SH-SY5Y (cell line): ENCODE results near the gene GAS7.

Experiments used
- GATA2 ChIP-seq: IDR thresholded peaks from 2 replicates; pipeline ENCODE4 v1.6.1; 2011; ENCODE audit warnings: mild to moderate bottlenecking, low read depth, low read length
- GATA3 ChIP-seq: IDR thresholded peaks from 2 replicates; pipeline ENCODE4 v1.6.1; 2011; ENCODE audit warnings: low read depth, mild to moderate bottlenecking, low read length, moderate library complexity

Gene GAS7

DNA sequence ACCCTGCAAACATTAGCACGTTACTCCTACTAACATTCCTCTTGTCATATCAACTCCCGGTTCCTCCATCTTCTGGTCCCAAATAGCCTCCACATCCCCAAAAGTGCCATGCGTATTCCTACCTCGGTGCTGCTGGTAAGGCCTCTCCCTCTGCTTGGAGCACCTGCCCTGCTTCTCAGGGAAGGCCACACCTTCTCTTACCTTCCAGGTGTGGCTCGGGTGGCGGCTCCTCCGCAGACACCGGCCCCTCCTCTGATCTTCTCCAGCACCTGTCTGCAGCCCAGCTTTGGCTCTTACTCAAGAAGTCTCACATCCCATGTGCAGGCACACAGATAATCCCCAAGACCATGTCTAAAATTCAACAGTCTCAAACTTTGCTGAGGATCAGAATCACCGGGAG lies 92.3 kb downstream of the GAS7 start:
- TF ChIP-seq GATA3: no peak
- no peak for TF ChIP-seq GATA2

DNA sequence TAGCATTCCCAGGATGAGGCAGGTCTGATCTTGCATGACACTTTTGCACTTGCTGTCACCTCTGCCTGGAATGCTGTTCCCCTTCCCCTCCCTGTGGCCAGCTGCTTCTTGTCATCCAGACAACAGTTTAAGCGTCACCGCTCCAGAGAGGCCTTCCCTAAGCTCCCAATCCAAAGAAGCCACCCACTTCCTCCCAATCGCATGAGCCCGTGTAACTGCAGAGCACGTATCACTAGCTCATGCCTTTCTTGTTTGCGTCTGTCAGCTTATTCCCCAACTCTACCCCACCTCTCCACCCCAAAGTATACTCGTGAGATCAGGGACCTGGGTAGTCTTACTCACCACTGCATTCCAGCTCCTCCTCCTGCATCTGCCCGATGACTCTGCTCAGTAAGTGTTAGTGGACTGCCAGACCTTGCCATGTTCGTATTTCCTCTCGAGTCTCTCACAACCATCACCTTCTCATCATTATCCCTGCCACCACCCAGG lies 92.8 kb downstream of the GAS7 start:
- no peak for TF ChIP-seq GATA2
- TF ChIP-seq GATA3: no peak

DNA sequence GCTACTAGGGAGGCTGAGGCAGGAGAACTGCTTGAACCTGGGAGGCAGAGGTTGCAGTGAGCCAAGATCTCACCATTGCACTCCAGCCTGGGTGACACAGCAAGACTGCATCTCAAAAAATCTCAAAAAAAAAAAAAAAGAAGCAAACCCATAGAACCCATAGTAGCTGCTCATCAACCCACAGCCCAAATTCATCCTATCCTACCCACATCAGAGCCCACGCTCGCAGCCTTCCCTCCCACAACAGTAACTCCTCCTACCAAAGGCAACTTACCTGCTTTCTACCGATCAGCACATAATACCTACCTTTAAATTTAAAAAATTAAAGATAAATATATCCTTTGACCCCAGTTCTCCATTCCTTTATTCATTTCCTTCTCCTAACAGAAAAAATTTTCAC lies 94.7 kb downstream of the GAS7 start:
- TF ChIP-seq GATA3 (no peak), GATA2 (no peak)

DNA sequence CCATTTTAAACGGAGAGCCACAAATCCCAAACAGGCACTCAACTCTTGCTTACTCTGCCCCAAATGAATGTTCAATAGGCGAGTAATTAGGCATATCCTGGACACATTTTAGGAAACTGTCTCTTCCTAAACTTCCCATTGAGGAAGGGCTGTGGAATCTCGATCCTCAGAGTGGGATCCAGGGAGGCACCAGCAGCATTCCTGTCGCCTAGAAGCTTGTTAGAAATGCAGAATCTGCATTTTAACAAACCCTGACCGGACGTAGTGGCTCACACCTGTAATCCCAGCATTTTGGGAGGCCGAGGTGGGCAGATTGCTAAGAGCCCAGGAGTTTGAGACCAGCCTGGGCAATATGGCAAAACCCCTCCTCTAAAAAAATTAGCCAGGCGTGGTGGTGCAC lies 95.6 kb downstream of the GAS7 start:
- no peak for TF ChIP-seq GATA2
- no peak for TF ChIP-seq GATA3

DNA sequence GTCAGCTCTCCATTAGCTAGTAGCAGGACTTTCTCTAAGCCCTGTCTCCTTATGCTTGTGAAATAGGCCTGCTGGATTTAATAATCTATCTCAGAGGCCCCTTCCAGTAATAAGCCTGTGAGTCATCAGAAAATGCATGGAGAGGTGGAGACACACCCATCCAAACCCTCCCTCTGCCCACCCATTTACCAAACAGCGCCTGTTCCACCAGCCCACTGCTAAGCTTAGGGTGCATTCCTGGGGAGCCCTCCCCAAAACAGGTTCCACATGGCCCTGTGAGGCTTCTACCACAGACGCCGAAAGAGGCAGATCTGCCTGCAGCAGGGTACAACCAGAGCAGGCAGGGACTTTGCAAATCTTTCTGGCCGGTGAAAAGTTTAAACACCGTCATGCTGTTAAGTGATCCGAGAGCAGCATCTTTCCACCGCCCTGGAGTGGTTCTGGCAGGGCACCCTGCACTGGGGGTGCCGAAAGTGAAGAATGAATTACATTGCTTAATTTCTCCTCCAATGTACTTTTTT lies 99.3 kb downstream of the GAS7 start:
- TF ChIP-seq GATA2: no peak
- TF ChIP-seq GATA3: no peak

DNA sequence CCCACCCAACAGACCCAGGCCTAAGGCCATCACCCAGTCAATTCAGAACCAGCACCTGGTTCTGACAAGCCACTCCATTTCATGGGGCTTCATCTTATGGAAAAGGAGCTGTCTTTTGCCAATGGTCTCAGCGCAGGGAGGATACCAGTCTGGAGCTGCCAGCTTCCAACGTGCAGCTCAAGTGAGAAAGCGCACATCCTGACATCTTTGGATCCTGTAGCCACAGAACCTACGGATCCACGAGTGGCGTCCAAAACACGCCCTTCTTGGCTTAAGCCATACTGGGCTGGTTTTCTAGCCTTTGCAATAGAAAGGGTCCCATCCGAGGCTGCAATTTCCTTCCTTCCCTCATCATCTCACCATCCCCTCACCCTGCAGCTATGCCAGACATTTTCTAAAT lies 101.8 kb downstream of the GAS7 start:
- TF ChIP-seq GATA3: no peak
- no peak for TF ChIP-seq GATA2

DNA sequence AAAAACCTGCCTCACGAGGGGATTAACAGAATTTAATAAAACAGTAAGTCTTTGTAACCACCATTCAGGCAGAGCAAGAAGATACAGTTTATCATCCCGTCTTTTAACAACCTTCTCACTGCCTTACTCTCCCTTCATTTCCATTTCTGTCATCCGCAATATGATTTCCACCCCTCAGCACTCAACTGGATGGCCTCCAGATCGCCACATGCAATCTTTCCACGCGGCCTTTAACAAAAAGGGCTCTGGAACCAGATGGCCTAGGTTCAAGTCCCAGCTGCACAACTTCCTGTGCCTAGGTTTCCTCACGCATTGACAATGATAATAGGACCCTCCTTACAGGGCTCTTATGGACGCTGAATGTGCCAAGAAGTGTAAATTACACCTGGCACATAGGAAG lies 103.6 kb downstream of the GAS7 start:
- TF ChIP-seq GATA3 (no peak), GATA2 (no peak)

DNA sequence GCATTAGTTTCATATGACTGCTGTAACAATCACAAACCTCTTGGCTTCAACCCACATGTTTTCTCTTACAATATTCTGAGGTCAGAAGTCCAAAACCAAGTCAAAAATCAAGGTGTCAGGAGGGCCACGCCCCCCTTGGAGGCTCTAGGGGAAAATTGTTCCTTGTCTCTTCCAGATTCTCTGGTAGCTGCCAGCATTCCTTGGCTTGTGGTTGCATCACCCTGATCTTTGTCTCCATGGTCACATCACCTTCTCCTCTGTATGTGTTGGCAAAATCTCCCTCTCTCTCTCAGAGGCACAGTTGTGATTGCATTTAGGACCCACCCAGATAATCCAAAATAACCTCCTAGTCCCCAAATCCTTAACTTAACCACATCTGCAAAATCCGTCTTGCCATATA lies 105.8 kb downstream of the GAS7 start:
- no peak for TF ChIP-seq GATA3
- no peak for TF ChIP-seq GATA2

DNA sequence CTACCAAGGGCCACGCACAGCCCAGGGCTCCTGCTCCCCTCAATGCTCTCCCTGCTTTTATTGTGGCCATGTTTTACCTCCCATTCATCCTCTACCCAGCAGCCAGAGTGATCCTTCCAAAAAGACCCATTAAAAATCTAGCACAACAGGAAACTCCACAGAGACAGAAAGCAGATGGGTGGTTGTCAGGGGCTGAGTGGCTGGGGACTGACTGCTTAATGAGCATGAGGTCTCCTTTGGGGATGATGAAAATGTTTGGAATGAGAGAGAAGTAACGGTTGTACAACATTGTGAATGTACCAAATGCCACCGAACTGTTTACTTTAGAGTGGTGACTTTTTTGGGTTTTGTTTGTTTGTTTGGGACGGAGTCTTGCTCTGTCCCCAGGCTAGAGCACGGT lies 107.4 kb downstream of the GAS7 start:
- no peak for TF ChIP-seq GATA2
- no peak for TF ChIP-seq GATA3

DNA sequence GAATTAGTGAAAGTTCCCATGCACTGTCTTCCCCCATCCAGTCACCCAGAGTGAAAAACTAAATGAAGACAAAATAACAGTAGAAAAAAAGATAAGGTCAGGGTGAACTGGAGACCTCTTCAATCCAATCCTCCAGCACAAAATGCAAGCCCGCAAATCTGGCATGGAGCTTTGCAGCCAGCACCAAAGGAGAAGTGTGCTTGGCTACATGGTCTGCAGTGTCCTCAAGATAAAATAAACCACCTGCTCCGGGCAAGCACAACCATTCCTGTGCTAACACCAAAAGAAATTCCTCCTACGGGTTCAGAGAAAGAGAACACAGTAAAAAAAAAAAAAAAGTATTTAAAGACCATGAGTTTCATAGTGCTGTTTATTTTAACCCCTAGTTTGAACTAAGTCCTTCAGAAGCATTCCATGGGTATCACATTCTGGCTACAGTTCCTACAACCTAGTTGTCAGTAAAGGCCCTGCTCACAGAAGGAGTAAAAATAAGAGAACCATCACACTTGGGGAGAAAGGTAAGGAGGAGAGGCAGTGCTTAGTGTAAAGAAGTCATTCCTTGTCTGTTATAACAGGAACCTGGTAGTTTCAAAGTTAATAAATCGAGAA lies 109.1 kb downstream of the GAS7 start:
- no peak for TF ChIP-seq GATA3
- TF ChIP-seq GATA2: no peak

DNA sequence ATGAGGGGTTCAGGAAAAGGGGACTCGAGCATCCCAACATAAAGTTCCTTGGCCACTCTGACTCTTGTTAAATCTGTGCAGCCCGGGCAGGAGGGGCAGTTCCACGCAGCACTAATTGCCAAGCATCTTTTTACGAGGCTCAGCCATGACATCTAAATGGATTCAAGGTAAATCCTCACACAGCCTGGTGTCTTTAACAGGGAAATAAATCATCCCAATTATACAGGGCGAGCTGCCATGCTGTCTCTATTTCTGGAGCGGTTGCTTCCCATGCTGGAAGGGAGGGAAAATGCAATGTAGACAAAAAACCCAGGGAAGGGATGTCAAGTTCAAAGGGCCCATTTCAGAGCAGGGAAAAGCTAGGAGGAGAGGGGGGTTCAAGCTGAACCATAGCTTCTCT lies 110.0 kb downstream of the GAS7 start:
- TF ChIP-seq GATA3 (no peak), GATA2 (no peak)

DNA sequence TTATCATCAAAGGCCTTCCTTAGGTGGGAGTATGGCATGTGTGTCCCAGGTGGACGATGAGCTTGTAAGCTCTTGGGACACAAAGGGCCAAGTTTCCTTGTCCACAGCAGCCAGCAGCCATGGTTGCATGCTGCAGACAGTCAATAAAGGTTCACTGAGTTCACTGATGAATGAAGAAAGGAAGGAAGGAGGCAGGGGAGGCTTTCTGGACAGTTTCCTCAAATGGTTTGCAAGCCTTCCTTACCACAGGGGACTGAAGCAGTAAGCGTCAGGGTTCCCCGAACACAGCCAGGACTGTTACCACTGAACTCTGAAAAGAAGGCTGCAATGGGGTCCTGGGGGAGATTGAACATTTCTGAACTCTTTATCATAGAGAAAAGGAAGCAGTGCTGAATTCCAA lies 111.1 kb downstream of the GAS7 start:
- TF ChIP-seq GATA3 (no peak), GATA2 (no peak)

DNA sequence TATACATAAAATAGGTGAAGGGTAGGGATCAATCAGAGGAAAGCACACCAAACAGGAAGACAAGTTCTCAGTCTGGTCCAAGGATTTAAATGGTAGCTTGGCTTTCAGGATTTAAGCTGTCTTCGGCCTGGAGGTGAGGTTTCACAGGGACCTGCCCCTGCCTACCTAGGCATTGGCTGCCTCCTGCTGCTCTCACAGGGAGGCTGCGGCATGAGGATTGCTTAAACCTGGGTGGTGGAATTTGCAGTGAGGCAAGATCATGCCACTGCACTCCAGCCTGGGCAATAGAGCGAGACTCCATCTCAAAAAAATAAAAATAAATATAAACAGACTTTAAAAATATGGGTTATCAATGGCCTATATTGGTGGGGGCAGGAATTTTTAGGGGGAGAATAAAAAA lies 114.5 kb downstream of the GAS7 start:
- TF ChIP-seq GATA2 (no peak), GATA3 (no peak)

DNA sequence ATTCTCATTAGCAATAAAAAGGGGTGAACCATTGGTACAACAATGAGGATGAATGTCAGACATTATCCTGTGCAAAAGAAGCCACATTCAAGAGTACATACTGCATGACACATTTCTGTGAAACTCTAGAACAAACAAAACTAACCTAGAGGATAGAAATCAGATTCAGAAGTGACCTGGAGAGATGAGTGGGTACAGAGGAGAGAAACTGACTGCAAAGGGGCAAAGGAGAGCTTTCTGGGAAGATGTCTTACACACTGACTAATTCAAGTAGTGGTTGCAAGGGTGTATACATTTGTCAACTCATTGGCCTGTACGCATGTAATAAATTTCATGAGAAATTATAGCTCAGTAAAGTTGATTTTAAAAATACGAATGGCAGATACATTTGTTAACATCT lies 115.6 kb downstream of the GAS7 start:
- no peak for TF ChIP-seq GATA3
- TF ChIP-seq GATA2: no peak

DNA sequence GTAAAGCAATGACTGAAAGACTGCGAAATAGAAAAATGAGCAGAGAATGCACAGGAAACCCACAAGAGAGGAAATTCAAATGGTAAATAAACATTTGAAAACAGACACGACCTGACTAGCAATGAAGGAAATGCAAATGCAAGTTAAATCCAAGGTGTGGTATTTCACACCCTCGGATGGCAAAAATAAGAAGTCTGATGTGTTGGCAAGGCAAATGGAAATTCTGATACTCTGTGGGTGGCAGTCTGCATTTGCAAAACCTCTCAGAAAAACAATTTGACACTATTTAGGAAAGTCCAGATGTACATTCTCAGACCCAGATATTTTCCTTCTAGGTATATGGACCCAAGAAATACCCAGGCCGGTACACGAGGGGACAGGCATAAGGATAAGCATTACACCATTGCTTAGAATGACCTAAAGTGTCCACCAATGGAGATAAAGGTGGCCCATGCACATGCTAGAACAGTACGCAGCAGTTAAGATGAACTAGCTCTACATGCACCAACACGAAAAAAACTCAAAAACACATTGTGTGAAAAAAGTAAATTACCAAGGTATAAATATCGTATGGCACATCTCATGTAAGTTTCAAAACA lies 116.7 kb downstream of the GAS7 start:
- no peak for TF ChIP-seq GATA2
- no peak for TF ChIP-seq GATA3

DNA sequence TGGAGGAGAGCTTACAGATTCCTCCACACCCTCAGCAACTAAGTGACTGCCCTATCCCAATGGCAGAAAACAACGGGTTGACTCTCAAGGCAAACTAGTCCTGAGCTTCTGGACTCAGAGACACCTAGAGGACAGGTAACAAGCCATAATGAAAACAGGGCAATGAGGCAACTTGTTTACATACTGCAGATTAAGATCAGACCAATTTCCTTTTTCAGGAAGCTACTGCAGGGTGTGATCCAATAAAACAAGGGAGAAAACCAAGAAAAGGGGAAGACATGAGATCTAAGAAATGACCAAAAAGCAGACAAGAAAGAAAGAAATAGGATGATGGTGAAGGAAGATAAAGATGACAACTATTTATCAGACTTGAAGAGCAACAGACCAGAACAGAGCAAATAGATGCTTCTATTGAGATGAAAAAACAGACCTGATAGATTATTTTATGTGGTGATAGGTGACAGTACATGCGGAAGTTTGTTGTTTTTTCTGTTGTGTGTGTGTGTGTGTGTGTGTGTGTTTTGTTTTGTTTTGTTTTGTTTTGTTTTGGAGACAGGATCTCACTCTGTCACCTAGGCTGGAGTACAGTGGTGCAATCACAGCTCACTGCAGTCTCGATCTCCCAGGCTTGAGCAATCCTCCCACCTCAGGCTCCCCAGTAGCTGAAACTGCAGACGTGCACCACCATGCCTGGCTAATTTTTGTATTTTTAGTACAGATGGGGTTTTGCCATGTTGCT lies 120.7 kb downstream of the GAS7 start:
- no peak for TF ChIP-seq GATA2
- TF ChIP-seq GATA3: no peak

DNA sequence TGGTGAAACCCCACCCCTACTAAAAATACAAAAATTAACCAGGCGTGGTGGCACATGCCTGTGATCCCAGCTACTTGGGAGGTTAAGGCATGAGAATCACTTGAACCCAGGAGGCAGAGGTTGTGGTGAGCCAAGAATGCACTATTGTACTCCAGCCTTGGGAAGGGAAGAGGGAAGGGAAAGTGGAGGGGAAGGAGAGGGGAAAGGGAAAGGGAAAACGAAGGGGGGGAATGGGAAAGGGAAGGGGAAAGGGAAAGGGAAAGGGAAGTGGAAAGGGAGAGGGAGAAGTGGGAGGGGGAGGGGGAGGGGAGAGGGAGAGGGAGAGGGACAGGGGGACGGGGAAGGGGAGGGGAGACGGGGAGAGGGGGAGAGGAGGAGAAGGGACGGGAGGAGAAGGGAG lies 122.5 kb downstream of the GAS7 start:
- TF ChIP-seq GATA3 (no peak), GATA2 (no peak)
